Lung (tissue), 12 donors: ENCODE measurements around the gene PPP1R8. TPM values are rescaled to one million over a fixed set of nuclear protein-coding genes. Genes with fewer than 3 reads are reported as not detected.
"Not testable (repeated sequence)": the region's sequence is repeated elsewhere in the genome, so short reads cannot be mapped to it uniquely, and the experiment has no call there.

Source experiments
- ATAC-seq: fragments of 200-7000 bp; cut with Tn5 transposase; one replicate; pipeline ENCODE4 v1.9.1; 2020; ENCODE audit warnings: moderate number of reproducible peaks; ENCODE audit not compliant: insufficient read depth, low FRiP score
- DNase-seq, 3 donors: peaks; one replicate each; pipeline ENCODE4 v3.0.0-alpha.2; 2013 to 2017
- H3K27ac ChIP-seq, 2 donors: one replicate each; pipeline ENCODE4 v1.5.1; 2013; ENCODE audit warnings: mild to moderate bottlenecking in 2 of 2, moderate library complexity in 2 of 2, control low read depth in 1 of 2, inconsistent platforms in 1 of 2, low read depth in 1 of 2, low read length in 1 of 2
- H3K27me3 ChIP-seq, 3 donors: one replicate each; pipeline ENCODE4 v1.5.1; 2013; ENCODE audit warnings: low read length in 2 of 3; ENCODE audit not compliant: control insufficient read depth in 3 of 3, insufficient read depth in 3 of 3
- H3K36me3 ChIP-seq, 4 donors: one replicate each; pipeline ENCODE4 v1.5.1; 2013; ENCODE audit warnings: low read length in 4 of 4, mild to moderate bottlenecking in 1 of 4, moderate library complexity in 1 of 4; ENCODE audit not compliant: control insufficient read depth in 4 of 4, insufficient read depth in 4 of 4
- H3K4me1 ChIP-seq, 5 donors: one replicate each; pipeline ENCODE4 v1.5.1; 2013; ENCODE audit warnings: low read length in 5 of 5, mild to moderate bottlenecking in 2 of 5, moderate library complexity in 1 of 5; ENCODE audit not compliant: control insufficient read depth in 5 of 5, insufficient read depth in 5 of 5
- H3K4me3 ChIP-seq: one replicate; pipeline ENCODE4 v1.5.1; 2013; ENCODE audit warnings: mild to moderate bottlenecking, control low read depth, moderate library complexity
- H3K9ac ChIP-seq, 2 donors: one replicate each; pipeline ENCODE4 v1.5.1; 2013; ENCODE audit warnings: low read length in 2 of 2, control low read depth in 1 of 2; ENCODE audit not compliant: insufficient read depth in 1 of 2
- H3K9me3 ChIP-seq, 4 donors: one replicate each; pipeline ENCODE4 v1.5.1; 2013; ENCODE audit warnings: low read length in 3 of 4, mild to moderate bottlenecking in 1 of 4, moderate library complexity in 1 of 4; ENCODE audit not compliant: control insufficient read depth in 4 of 4, insufficient read depth in 3 of 4
- CTCF ChIP-seq: IDR thresholded peaks from 2 replicates; pipeline ENCODE4 v1.5.1; 2012; ENCODE audit warnings: mild to moderate bottlenecking; ENCODE audit errors: control extremely low read depth, extremely low read depth
- WGBS, 2 donors: extraction: QIAGEN DNeasy Blood & Tissue Kit; methylation state at CpG; one replicate each; pipeline ENCODE4 v1.1.7; 2013; 5-methylcytosine and 5-hydroxymethylcytosine counted together
- polyA plus RNA-seq, 2 donors: library from polyadenylated mRNA; stranded (reverse); fragments of 200-250 nt; gene quantifications; one replicate each; pipeline ENCODE4 v1.2.1, GENCODE V29; 2013
- total RNA-seq, 2 donors: library from RNA; depleted of rRNA in 1 of 2; stranded (reverse); fragments of >200 nt in 1 of 2; gene quantifications; one replicate each; pipeline ENCODE4 v1.2.1, GENCODE V29; 2014 to 2021
- donor health status: control.
- donor health status: control.
- donor health status: Bipolar disorder and iron deficiency.
- donor health status: healthy.
- donor health status: DM: yes; HTN: yes; CAD: no.

Gene PPP1R8
- total and polyA plus RNA-seq, 4 donors = 20.9 to 37.0 (median 33.4) TPM

DNA sequence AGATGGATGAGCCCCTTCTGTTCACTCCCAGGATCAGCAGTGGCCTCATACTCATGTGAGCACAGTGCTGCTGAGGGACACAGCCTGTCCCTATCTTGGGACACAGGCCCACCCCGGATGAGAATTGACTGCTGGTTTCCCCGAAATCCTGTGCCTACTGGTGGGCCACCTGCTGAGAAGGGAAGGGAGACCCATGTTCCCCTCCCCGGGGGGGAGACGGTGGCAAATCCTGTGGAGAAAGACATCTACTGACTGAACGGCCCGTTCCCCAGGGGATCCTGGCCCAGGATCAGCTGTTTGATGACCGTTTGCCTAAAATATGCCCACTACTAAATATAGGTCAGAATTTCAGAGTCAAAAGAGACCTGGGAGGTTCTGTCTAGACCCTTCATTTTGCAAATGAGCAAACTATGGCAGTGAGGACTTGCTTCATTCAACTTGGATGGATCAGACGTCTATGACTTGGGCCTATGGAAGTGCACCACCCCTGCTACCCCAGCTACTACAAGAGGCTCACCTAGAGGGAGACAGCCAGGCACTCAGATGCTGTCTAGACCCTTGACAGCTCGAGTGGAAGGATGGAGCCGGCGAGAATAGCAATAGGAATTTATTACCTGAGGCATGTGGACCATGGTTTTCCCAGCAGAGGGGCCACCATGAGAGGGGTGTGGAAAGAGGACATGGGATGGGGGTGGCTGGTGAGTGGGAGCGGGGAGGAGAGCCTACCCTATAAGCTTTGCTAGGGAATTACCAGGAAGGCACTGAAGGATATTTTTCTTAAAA is 26.2 kb downstream of the PPP1R8 start:
- Histone ChIP-seq H3K27ac (no peak overlapping the region), H3K9me3 (no peaks in the 10 kb centered on the region), H3K4me3 (no peak overlapping the region), H3K4me1 (peaks cover 0 to 7% (median 0%) of the 10 kb centered on the region in 5 donors), H3K27me3 (no peaks in the 10 kb centered on the region), H3K9ac (no peak overlapping the region), H3K36me3 (peaks cover under 1 to 2% (median 1%) of the 10 kb centered on the region in 4 donors)
- no peak for ATAC-seq
- 76 to 90% methylated on average over 12 of the region's 12 CpGs for whole genome bisulfite sequencing, 2 donors
- no peak for DNase-seq
- no peak for TF ChIP-seq CTCF

GRCh38 chr1:27857552-27857951 is 27.0 kb downstream of the PPP1R8 start:
- H3K36me3 ChIP-seq, H3K4me1 ChIP-seq, H3K9ac ChIP-seq, H3K27ac ChIP-seq, DNase-seq, H3K4me3 ChIP-seq, ATAC-seq, H3K27me3 ChIP-seq, H3K9me3 ChIP-seq: not testable (repeated sequence)
- 81 to 87% methylated on average over 11 of the region's 11 CpGs for WGBS, 2 donors

DNA sequence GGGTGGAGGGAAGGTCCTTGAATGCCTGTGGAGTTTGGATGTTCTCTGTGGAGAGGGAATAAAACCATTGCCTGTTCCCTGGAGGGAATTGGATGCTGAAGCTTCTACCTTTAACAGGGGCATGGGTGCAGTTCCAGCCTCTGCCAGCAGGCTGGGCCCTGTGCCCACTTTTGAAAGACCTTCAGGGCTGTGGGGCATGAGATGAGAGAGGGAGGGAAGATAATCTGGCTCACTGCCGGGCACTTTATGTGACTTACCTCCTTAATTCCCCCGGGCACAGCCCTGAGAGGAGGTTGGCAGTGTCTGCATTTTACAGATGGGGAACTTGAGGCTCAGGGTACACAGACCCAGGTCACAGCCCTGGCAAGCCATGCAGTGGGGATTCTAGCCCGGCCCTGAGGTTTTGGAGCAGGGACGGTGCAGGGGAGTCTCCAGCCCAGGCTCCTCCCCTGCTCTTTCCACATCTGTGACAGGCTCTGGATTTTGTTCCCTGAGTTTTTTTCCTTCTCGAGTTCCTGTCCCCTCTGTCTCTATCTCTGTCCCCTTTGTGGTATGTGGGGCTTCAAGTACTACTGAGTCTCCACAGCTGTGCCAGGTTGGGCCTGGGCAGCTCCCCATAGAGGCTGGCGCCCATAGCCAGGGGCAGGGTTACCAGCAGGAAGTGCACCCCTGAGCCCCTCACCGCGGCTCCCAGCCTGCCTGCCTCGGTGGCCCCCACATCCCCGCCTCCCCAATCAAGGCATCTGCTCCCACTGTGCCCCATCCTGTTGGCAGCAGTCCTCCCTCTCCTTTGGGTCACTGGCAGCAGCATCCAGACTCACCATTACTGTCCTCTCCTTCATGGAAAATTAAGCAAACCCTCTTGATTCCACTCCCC is 27.7 kb downstream of the PPP1R8 start:
- 33 to 34% methylated on average over 10 of the region's 10 CpGs for WGBS, 2 donors
- Histone ChIP-seq H3K27ac (peak overlapping the region in 1 of 2 donors; percentile 43), H3K9me3 (no peaks in the 10 kb centered on the region), H3K27me3 (no peaks in the 10 kb centered on the region), H3K4me3 (no peak overlapping the region), H3K9ac (no peak overlapping the region), H3K36me3 (no peaks in the 10 kb centered on the region), H3K4me1 (peaks cover 0 to 11% (median 0%) of the 10 kb centered on the region in 5 donors)
- peak; percentile 98 for TF ChIP-seq CTCF
- ATAC-seq = peak; percentile 93
- peak; percentile 79 to 88 (median 84) for DNase-seq
